ENCODE measurements around the gene FIZ1.

The FIZ1 gene

GRCh38 chr19:55599468-55599841 lies at the start of gene FIZ1:
Gene FIZ1, minus strand, starts transcription at chr19:55599517. Its CDS starts 1,652 bp downstream, at chr19:55597865.
- peak; percentile 100 for DNase-seq (ENCODE audit: low read depth)

DNA sequence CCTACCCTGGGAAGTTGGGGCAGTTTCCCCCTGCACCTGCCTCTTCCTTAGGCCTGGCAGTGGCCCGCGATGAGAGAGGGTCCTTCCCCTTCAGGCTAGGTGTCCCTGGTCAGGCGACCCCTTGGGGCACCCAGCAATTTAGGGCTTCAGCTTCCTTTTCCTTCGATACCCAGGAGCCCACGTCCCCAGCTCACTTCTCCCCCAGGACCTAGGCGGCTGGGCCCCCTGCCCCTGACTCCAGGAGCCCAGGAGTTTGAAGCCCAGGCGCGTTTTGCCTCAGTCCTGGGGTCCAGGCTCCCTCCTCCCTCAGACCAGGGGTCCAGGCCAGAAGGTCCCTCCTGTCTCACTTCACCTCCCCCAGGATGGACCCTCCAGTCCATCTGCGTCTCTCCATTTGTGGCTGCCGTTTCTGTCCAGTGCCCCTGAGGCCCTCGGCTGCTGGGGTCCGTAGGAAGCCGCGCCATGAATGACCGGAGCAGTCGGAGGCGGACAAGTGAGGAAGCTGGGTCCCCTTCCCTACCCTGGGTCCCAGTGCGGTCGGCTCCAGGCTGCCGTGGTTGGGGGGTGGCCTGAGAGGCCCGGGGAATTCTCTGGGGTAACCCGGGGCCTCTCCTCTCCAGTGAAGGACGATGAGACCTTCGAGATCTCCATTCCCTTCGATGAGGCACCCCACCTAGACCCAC lies 49.4 kb upstream of the FIZ1 start:
- DNase-seq (ENCODE audit: low read depth), result no peak

DNA sequence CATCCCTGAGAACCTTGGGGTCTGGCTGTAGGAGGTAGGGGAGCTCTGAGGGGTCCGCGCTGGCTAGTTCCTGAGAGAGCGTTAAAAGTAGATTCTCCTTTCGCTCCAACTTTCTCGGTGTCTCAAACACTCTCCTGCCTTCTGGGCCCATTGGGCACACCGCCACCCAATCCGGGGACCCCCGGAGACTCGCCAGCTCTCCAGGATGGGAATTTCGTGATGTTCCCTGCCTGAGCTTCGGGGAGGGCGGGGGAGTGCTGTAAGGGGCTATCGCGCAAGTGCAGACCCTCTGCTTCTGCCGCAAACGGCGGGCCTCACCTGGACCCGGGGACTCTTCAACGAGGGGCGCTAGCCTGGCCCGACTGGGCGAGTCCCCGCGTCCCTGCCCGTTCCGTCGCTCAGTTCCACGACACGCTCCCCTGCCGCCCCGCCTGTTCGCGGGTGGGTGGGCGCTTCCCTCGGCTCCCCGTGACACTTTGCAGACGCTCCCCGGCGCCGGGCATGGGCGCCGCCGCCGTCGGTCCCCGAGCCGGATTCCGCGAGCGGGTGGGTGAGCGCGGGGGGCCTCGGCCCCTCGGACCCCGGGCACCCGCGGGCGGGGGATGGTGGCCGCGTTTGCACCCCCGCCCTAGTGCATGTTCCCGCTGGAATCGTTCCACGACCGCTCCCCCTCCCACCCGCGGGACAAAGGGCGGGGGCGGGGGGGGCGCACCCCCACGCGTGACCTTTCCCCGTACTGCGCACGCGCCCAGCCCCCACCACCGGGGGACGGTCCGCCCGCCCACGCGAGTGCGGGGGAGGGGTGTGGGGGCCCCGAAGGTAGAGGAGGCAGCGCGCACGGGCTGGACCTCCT lies 48.6 kb upstream of the FIZ1 start, which contains the start of gene CCDC106:
CCDC106 (plus strand) TSS at position 481 of the 853 bp plus-strand sequence. CDS start 835 bp downstream, outside the sequence.
- DNase-seq (ENCODE audit: low read depth), result no peak

DNA sequence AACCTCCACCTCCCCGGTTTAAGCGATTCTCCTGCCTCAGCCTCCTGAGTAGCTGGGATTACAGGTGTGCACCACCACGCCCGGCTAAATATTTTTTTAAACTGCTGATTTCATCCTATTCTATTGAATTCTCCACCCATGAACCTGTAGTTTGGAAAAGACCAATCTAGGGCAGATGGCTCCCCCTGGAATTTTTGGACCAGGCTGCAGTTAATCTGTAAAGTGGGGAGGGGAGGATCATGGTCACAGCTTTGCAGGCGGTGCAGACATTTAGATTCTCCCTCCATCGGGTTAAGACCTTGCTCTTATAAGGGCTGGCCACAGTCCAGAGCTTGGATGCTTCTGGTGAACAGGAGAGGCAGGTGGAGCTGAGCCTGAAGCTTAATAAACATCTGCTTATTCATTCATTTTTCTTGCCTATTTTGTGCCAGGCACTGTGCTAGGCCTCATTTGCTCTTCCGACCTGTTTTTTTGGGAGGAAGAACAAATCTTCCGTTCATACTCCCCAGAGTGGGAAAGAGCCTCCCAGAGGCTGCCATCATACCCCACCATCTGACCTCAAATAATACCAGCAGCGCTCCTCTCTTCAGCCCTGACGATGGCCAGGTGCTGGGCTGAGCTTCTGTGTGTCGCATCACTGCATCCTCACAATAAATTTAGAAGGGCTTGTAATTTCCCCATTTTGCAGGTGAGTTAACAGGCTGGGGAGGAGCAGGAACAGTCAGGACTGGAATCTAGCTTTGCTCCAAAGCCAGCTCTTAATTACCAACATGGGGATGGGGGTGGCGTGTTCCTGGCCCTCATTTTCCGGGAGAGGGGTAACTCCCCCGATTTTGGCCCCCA lies 47.8 kb upstream of the FIZ1 start:
- no peak for DNase-seq (ENCODE audit: low read depth)

DNA sequence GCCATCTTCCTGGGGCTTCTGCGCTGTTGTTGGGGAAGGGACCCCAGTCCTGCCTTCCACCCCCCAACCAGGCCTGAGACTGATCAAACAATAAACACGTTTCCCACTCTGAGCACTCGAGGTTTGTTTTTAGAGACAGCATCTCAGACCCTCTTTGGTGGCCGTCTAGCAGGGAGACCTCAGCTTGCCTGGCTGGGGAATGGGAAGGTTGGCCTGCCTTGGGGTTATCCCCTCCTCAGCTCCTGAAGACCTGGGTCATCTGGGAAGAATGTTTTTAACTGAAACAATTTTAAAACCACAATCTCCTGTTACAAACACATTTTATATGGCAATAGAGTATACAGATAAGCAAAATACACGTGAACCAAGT lies 46.2 kb upstream of the FIZ1 start:
- no peak for DNase-seq (ENCODE audit: low read depth)

- DNase-seq (ENCODE audit: low read depth), result no peak
Observed at GRCh38 chr19:55644842-55645511, 45.7 kb upstream of the FIZ1 start.

GRCh38 chr19:55644191-55644833 lies 45.0 kb upstream of the FIZ1 start:
- no peak for DNase-seq (ENCODE audit: low read depth)

DNA sequence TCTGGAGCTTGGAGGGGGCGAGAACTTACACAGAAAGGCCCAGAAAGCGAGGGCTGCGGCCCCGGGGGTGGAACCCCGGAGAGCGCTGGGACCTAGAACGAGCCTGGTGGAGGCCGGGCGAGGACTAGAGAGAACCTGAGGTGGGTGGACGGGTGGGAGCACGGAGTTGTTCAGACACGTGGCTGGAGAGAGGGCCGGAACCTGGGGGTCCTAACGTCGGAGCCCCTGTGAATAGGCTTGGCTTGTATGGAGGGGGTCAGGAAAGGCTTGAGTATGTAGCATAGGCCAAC lies 44.5 kb upstream of the FIZ1 start:
- DNase-seq (ENCODE audit: low read depth), result no peak

DNA sequence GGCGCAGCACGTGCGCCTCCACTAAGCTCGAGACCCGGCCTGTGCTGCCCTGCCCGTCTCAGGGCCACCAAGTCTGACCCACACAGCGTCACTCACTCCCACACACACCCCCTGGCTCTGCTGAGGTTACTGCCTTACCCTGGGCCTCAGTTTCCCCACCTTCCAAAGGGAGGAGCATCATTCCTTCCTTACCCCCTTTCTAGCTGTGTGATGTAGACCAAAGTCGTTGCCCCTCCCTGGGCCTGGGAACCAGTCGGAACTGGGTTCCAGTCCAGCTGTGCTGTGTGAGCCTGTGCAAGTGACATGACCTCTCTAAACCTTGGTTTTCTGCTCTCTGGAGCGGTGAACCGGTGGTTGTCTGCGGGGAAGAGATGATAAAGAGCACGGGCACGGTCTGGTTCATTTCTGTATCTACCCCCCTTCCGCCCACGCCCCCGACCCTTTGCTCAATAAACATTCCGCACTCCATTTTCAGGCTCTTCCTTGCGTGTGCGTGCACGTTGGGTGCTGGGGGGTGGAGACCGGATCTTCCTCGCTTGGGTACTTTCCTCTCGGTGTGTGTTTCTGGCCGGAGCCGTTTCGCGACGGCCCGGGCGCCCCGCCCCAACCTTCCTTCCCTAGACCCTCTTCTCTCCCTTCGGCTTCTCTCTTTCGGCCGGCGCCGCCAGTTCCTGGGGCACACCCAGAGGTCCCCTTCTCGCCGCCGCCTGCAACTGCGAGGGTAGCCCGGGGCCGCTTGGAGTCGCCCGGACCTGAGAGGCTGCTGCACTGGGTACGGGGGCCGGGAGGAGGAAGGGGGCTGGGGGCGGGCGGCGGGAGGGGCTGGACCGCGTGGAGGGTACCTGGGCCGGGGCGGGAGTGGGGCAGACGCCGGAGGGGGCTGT lies 43.9 kb upstream of the FIZ1 start, which contains the start of gene ZNF581:
ZNF581 (plus strand) TSS at position 647 of the 884 bp plus-strand sequence. CDS start 923 bp downstream, outside the sequence.
- DNase-seq (ENCODE audit: low read depth), result no peak

DNA sequence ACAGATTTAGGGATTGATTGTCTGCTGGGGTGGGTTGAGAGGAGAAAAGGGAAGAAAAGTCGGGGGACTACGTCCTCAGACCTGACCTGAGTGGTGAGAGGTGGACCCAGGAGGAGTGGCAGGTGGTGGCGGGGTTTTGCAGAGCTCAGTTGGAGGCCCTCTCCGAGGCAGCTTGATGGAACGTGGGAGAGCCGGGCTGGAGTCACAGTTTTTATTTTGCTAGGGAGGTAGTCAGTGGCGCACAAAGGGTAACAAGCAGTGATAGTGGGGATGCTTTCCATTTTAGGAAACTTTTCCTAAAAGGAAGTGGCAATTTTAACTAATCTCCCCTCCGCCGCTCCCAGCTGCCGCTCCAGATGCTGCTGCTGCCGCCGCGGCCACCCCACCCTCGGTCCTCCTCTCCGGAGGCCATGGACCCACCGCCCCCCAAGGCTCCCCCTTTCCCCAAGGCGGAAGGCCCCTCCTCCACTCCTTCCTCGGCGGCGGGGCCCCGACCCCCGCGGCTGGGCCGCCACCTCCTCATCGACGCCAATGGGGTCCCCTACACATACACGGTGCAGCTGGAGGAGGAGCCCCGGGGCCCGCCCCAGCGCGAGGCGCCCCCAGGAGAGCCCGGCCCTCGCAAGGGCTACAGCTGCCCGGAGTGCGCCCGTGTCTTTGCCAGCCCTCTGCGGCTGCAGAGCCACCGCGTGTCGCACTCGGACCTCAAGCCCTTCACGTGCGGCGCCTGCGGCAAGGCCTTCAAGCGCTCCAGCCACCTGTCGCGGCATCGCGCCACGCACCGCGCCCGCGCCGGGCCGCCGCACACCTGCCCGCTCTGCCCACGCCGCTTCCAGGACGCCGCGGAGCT lies 43.1 kb upstream of the FIZ1 start:
- no peak for DNase-seq (ENCODE audit: low read depth)

DNA sequence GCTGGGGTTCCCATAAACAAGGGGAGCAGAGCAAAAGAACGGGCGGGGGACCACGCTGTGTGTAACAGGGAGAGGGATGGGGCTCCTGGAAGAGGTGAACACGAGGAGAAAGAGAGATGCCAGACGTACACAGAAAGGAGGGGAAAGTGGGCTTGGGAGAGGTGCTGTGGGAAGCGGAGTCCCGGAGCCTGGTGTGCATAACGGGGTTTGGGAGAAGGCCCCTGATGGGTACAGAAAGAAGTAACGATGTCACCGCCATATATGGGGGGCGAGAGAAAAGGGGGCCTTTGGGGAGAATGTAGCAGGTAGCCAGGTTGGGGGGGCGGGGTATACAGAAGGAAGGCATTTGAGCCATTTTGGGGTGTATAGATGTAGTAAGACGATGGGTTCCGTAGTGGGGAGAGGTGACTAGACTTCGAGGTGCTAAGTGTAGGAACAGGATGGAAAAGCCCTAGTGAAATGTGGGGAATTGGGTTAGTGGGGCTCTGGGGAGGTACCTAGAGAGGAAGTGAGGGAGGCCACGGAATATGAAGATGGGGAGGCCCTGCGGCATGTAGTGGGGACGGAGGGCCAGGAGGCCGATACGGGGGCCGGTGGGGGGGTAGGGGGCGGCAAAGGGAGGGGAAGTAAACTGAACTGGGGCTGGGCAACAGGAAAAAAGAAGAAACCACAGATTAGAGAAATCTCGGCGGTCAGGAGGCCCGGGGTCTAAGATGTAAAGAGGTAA lies 42.3 kb upstream of the FIZ1 start:
- DNase-seq (ENCODE audit: low read depth), result no peak

DNA sequence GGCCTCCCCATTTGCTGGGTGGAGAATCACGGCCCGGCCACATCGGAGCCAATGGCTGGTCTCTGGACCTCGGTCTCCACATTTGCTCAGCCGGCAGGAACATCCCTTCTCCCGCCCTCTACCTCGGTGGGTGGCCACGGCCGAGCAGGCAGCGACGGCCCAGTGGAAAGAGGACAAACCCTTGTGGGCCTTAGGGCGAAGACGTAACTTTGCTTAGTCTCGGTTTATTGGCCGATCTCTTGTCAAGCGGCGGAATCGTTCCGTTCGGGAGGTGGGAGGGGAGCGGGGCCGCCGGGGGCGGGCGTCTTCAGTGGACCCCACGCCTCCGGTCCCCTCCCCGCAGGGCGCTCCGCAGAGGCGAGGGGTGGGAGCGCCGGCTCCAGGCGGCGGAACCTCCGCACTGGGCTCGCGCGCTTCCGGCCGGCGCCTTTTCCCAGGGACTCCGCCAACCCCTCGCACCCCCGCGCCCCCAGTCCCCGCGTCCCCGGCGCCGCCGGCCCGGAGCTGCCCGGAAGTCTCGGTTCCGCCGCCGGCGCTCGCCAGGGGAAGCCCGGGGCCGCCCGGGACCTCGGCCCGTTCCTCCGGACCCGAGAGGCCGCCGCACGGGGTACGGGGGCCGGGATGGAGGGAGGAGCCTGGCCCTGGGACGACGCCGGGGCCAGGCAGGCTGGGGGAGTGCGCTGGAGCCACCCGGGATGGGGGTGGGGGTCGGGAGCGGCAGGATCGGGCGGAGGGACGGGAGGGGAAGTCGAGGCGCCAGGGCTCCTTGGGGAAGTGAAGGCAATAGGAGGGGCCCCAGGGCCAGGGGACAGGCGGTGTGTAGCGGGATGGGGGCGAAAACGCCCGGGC lies 41.5 kb upstream of the FIZ1 start, which contains the start of gene ZNF580:
ZNF580 (plus strand) TSS at position 426 of the 849 bp plus-strand sequence. CDS start 1,507 bp downstream, outside the sequence.
- peak; percentile 67 for DNase-seq (ENCODE audit: low read depth)

DNA sequence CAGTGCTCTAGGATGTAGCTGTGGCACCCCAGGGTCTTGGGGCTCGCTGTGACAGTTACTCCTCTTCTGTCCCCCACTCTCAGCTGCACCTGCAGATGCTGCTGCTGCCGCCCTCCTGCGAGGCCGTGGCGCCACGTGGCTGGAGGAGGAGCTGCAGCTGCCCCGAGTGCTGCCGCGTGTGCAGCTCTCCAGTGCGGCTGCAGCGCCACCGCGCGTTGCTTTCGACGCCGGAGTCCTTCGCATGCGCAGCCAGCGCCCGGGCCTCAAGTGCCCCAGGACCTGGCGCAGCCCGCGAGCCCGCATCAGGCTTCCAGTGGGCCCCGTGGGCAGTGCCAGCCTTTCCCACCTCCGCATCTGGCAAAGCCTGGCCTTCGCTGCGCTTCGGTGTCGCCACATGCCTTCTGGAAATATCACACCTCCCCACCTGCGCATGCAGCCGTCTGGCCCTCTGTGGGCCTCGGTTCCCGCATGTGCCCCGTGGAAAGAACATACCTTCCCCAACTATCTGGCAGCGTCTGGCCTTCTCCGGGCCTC lies 40.8 kb upstream of the FIZ1 start:
- DNase-seq (ENCODE audit: low read depth), result no peak

GRCh38 chr19:55638864-55639359 lies 39.6 kb upstream of the FIZ1 start:
- DNase-seq (ENCODE audit: low read depth), result no peak

GRCh38 chr19:55637534-55637933 lies 38.2 kb upstream of the FIZ1 start:
- DNase-seq (ENCODE audit: low read depth), result no peak

GRCh38 chr19:55636723-55637122 lies 37.4 kb upstream of the FIZ1 start:
- no peak for DNase-seq (ENCODE audit: low read depth)

DNA sequence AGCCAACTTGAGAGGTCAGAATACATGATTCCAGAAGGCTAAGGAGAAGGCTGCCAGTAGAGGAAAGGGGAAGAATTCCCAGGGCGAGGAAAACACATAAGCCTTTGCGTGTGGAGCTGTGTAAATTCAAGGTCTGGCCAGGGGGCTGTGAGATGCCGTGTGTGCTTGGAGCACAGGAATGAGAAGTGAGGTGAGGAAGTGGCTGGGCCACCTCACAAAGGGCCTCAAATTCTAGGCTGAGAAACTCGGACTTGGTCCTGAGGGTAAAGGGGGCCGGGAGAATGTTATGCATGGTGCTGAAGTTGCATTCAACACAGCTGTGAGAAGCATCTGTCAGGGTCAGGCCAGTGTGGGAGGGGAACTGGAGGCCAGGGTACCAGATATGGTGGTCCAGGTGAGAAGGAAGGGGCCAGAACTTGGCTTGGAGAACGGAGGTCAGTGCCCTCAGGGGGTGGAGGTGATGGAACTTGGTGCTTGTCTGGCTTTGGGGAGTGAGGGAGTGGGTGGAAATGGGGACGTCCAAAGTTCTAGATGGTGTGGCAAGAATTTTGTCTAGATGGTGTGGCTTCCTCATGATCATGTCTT lies 36.6 kb upstream of the FIZ1 start:
- DNase-seq (ENCODE audit: low read depth), result no peak
